Measurements from ENCODE around the gene SAP30BP. TPM values are rescaled to one million over a fixed set of nuclear protein-coding genes. Genes with fewer than 3 reads are reported as not detected.

The SAP30BP gene
- total RNA-seq, 1 donor from 2014 or later = 75.8 TPM

DNA sequence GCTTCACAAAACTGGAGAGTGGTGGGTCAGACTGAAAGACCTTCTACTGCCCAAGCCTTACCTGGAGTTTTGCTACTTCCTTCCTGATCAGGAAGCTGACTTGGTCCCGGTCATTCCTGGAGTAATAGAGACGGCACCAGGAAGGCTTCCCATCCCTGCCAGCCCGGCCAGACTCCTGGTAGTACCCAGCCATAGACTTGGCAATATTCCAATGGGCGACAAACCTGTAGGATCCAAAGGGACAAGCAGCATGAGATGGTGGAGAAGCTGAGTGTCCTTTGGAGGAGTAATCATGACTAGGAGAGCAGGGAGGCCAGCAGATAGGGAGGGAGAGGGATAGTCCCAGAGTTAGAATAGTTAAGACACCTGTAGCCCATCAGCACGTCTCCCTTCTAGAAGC lies 8.9 kb upstream of the SAP30BP start:
- Histone ChIP-seq H3F3A (ENCODE audit: low read depth) (peaks cover 16% of the 10 kb centered on the region), H3K27me3 (no peaks in the 10 kb centered on the region), H3K27ac (no peak overlapping the region), H3K4me1 (no peaks in the 10 kb centered on the region), H3K9ac (no peak overlapping the region), H3K4me3 (no peak overlapping the region), H4K20me1 (ENCODE audit: low read depth) (no peaks in the 10 kb centered on the region), H3K4me2 (no peak overlapping the region), H3K9me3 (ENCODE audit: low read depth) (no peaks in the 10 kb centered on the region), H3K36me3 (no peaks in the 10 kb centered on the region), H3K79me2 (ENCODE audit: low read depth) (no peaks in the 10 kb centered on the region), H2AFZ (replicated peaks) (no peak overlapping the region)
- H3K9me3 Mint-ChIP-seq = no peaks in the 10 kb centered on the region
- H3K27me3 Mint-ChIP-seq (ENCODE audit: insufficient read depth, low read depth) = no peaks in the 10 kb centered on the region
- no peaks in the 10 kb centered on the region for H3K4me1 Mint-ChIP-seq
- no peak overlapping the region for H3K4me3 Mint-ChIP-seq
- no peak overlapping the region for H3K27ac Mint-ChIP-seq
- peaks cover 11% of the 10 kb centered on the region for H3K36me3 Mint-ChIP-seq
- TF ChIP-seq EZH2 (IDR thresholded peaks at IDR 0.05) (no peak), EZH2phosphoT487 (IDR thresholded peaks at IDR 0.05) (no peak)
- TF ChIP-seq, protein P1, sequence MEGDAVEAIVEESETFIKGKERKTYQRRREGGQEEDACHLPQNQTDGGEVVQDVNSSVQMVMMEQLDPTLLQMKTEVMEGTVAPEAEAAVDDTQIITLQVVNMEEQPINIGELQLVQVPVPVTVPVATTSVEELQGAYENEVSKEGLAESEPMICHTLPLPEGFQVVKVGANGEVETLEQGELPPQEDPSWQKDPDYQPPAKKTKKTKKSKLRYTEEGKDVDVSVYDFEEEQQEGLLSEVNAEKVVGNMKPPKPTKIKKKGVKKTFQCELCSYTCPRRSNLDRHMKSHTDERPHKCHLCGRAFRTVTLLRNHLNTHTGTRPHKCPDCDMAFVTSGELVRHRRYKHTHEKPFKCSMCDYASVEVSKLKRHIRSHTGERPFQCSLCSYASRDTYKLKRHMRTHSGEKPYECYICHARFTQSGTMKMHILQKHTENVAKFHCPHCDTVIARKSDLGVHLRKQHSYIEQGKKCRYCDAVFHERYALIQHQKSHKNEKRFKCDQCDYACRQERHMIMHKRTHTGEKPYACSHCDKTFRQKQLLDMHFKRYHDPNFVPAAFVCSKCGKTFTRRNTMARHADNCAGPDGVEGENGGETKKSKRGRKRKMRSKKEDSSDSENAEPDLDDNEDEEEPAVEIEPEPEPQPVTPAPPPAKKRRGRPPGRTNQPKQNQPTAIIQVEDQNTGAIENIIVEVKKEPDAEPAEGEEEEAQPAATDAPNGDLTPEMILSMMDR (IDR thresholded peaks at IDR 0.05) = no peak
- DNase-seq (ENCODE audit: low spot score) = no peak

DNA sequence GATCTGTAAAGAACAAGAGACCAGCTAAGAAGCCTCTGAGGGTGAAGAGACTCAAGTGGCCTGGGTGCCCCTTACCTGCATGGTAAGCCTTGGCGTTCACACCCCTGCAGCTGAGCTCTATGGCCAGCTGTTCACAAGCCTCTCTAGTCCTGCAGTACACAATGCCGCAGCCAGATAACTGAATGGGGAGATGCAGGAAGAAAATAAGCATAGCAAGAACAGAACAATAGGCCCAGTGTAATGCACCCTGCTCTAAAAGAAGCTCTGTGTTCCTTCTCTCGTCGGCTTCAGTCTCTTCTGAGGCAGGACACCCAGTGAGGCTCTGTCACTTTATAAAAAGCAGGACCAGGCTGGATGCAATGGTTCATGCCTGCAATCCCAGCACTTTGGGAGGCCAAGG lies 5.6 kb upstream of the SAP30BP start:
- Histone ChIP-seq H2AFZ (replicated peaks) (no peak overlapping the region), H4K20me1 (ENCODE audit: low read depth) (no peaks in the 10 kb centered on the region), H3K4me1 (peaks cover 6% of the 10 kb centered on the region), H3K79me2 (ENCODE audit: low read depth) (peaks cover 16% of the 10 kb centered on the region), H3K9me3 (ENCODE audit: low read depth) (no peaks in the 10 kb centered on the region), H3K9ac (no peak overlapping the region), H3K4me3 (no peak overlapping the region), H3K27ac (no peak overlapping the region), H3K27me3 (no peaks in the 10 kb centered on the region), H3F3A (ENCODE audit: low read depth) (no peaks in the 10 kb centered on the region), H3K4me2 (no peak overlapping the region), H3K36me3 (no peaks in the 10 kb centered on the region)
- H3K36me3 Mint-ChIP-seq = peaks cover 11% of the 10 kb centered on the region
- no peaks in the 10 kb centered on the region for H3K27me3 Mint-ChIP-seq (ENCODE audit: insufficient read depth, low read depth)
- peaks cover 12% of the 10 kb centered on the region for H3K4me1 Mint-ChIP-seq
- no peak overlapping the region for H3K4me3 Mint-ChIP-seq
- no peaks in the 10 kb centered on the region for H3K9me3 Mint-ChIP-seq
- H3K27ac Mint-ChIP-seq = no peak overlapping the region
- TF ChIP-seq EZH2 (IDR thresholded peaks at IDR 0.05) = no peak
- no peak for TF ChIP-seq EZH2phosphoT487 (IDR thresholded peaks at IDR 0.05)
- TF ChIP-seq, protein P1 (IDR thresholded peaks at IDR 0.05) = no peak
- no peak for DNase-seq (ENCODE audit: low spot score)

DNA sequence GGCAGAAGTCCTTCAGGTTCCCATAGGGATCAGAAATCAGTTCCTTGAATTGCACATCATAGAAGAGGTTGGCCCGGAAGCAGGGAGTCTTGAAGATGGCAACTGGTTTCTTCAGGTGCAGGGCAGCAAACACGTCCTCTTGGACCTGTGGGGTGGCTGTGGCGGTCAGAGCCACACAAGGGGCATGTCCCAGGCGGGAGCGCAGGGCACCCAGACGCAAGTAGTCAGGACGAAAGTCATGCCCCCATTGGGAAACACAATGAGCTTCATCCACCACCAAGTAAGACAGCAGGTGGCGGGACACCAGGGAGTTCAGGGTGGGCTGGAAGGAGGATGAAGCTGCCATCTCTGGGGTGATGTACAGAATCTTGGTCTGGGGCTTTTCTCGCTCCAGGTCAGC lies 4.6 kb upstream of the SAP30BP start:
- Histone ChIP-seq H3K9me3 (ENCODE audit: low read depth) (no peaks in the 10 kb centered on the region), H4K20me1 (ENCODE audit: low read depth) (no peaks in the 10 kb centered on the region), H3K4me2 (no peak overlapping the region), H3K36me3 (no peaks in the 10 kb centered on the region), H3K27ac (no peak overlapping the region), H3K27me3 (no peaks in the 10 kb centered on the region), H3F3A (ENCODE audit: low read depth) (no peaks in the 10 kb centered on the region), H3K79me2 (ENCODE audit: low read depth) (peaks cover 24% of the 10 kb centered on the region), H3K4me1 (peaks cover 6% of the 10 kb centered on the region), H3K4me3 (no peak overlapping the region), H3K9ac (no peak overlapping the region), H2AFZ (replicated peaks) (no peak overlapping the region)
- TF ChIP-seq EZH2phosphoT487 (IDR thresholded peaks at IDR 0.05) = no peak
- TF ChIP-seq, protein P1 (IDR thresholded peaks at IDR 0.05) = no peak
- TF ChIP-seq EZH2 (IDR thresholded peaks at IDR 0.05) = no peak
- H3K9me3 Mint-ChIP-seq = no peaks in the 10 kb centered on the region
- H3K4me1 Mint-ChIP-seq = peaks cover 12% of the 10 kb centered on the region
- DNase-seq (ENCODE audit: low spot score) = no peak
- H3K4me3 Mint-ChIP-seq = no peak overlapping the region
- H3K27me3 Mint-ChIP-seq (ENCODE audit: insufficient read depth, low read depth) = no peaks in the 10 kb centered on the region
- H3K36me3 Mint-ChIP-seq = peaks cover 5% of the 10 kb centered on the region
- no peak overlapping the region for H3K27ac Mint-ChIP-seq

Measured in neural progenitor cell (in vitro differentiated cells).